GM12892 (cell line): ENCODE measurements around the gene DGKI.
"Not testable (repeated sequence)": the region's sequence is repeated elsewhere in the genome, so short reads cannot be mapped to it uniquely, and the experiment has no call there.

Source experiments
- DNase-seq: peaks from one replicate; pipeline ENCODE4 v3.0.0; 2011; ENCODE audit not compliant: insufficient read length
- FAIRE-seq: peaks from 2 replicates; lab custom pipeline; 2011; peaks lifted over from hg19 to GRCh38; lab: Jason Lieb, UNC
- POLR2A ChIP-seq: IDR thresholded peaks from 2 replicates; pipeline ENCODE4 v1.6.1; 2011; ENCODE audit warnings: low read depth, low read length, control low read depth
- POLR2AphosphoS5 ChIP-seq: IDR thresholded peaks from 2 replicates; pipeline ENCODE4 v1.6.1; 2011; ENCODE audit warnings: low read depth, low read length, control low read depth
- TAF1 ChIP-seq: IDR thresholded peaks from 2 replicates; pipeline ENCODE4 v1.6.1; 2011; ENCODE audit warnings: low read depth, mild to moderate bottlenecking, control low read depth, low read length, borderline replicate concordance

DGKI gene

GRCh38 chr7:137847568-137848050 is 835 bp upstream of the DGKI start:
- FAIRE-seq (no peak), DNase-seq (no peak)
- TF ChIP-seq TAF1 (no peak), POLR2A (no peak), POLR2AphosphoS5 (no peak)

- peak; percentile 26 for DNase-seq
- FAIRE-seq, result no peak
- no peak for TF ChIP-seq POLR2AphosphoS5
- TF ChIP-seq POLR2A, result no peak
- no peak for TF ChIP-seq TAF1
Measured at GRCh38 chr7:137846549-137846826, 286 bp downstream of the DGKI start.

- no peak for DNase-seq
- TF ChIP-seq TAF1 (no peak), POLR2AphosphoS5 (no peak), POLR2A (no peak)
- FAIRE-seq, result no peak
Measured at GRCh38 chr7:137844677-137845425, 1.9 kb downstream of the DGKI start.

- FAIRE-seq (no peak), DNase-seq (no peak)
- TF ChIP-seq POLR2AphosphoS5 (no peak), POLR2A (no peak), TAF1 (no peak)
Measured at GRCh38 chr7:137839903-137840779, 6.6 kb downstream of the DGKI start.

- FAIRE-seq (no peak), DNase-seq (no peak)
- TF ChIP-seq POLR2A (no peak), TAF1 (no peak), POLR2AphosphoS5 (no peak)
Measured at GRCh38 chr7:137838706-137839315, 8.0 kb downstream of the DGKI start.

GRCh38 chr7:137836541-137836940 is 10.2 kb downstream of the DGKI start:
- no peak for FAIRE-seq
- DNase-seq, result no peak
- TF ChIP-seq POLR2A (no peak), POLR2AphosphoS5 (no peak), TAF1 (no peak)

- DNase-seq (no peak), FAIRE-seq (no peak)
- TF ChIP-seq POLR2AphosphoS5 (no peak), POLR2A (no peak), TAF1 (no peak)
Measured at GRCh38 chr7:137836113-137836509, 10.7 kb downstream of the DGKI start.

- FAIRE-seq (no peak), DNase-seq (no peak)
- TF ChIP-seq POLR2AphosphoS5 (no peak), POLR2A (no peak), TAF1 (no peak)
Measured at GRCh38 chr7:137835486-137836112, 11.2 kb downstream of the DGKI start.

- FAIRE-seq, result no peak
- no peak for TF ChIP-seq POLR2AphosphoS5
- no peak for TF ChIP-seq POLR2A
- TF ChIP-seq TAF1, result no peak
- DNase-seq, result no peak
Measured at GRCh38 chr7:137834552-137834951, 12.2 kb downstream of the DGKI start.

- not testable (repeated sequence) for DNase-seq, FAIRE-seq
Measured at GRCh38 chr7:137832990-137833389, 13.8 kb downstream of the DGKI start.

GRCh38 chr7:137832382-137832781 is 14.4 kb downstream of the DGKI start:
- FAIRE-seq (no peak), DNase-seq (no peak)
- TF ChIP-seq TAF1 (no peak), POLR2A (no peak), POLR2AphosphoS5 (no peak)

- not testable (repeated sequence) for DNase-seq, FAIRE-seq
Measured at GRCh38 chr7:137831555-137831954, 15.2 kb downstream of the DGKI start.
